GM10248 (cell line): ENCODE data around the gene LUC7L2.

Source experiments
- CTCF ChIA-PET: fragments of 300-600 bp; sonication (Branson Sonifier 250); formaldehyde crosslinking; extraction: SDS; loops from one replicate; lab custom pipeline; 2021; ENCODE audit warnings: antibody characterized with exemption; lab: Yijun Ruan, JAX
- POLR2A ChIA-PET: fragments of 350-650 bp; sonication (Branson Sonifier 250); formaldehyde crosslinking; extraction: SDS; loops from one replicate; lab custom pipeline; 2020; ENCODE audit warnings: antibody characterized with exemption; lab: Yijun Ruan, JAX
- DNase-seq: peaks from one replicate; pipeline ENCODE4 v3.0.0; 2012; ENCODE audit errors: extremely low spot score
- TF ChIP-seq, protein P1 (sequence below): IDR thresholded peaks from 2 replicates; pipeline ENCODE4 v1.5.1; 2012; ENCODE audit warnings: mild to moderate bottlenecking, low read depth; ENCODE audit errors: extremely low read depth, missing control alignments, control extremely low read depth

LUC7L2 gene

DNA sequence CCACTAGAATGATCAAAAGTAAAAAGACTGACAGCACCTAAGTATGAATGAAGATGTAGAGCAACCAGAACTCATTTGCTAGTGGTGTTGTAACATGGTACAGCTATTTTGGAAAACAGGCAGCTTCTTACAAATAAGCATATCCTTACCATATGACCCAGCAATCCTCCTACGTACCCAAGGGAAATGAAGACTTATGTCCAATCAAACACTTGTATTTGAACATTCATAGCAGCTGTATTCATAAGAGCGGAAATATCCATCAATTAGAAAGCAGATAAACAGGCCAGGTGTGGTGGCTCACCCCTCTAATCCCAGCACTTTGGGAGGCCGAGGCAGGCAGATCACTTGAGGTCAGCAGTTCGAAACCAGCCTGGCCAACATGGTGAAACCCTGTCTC is 70.7 kb downstream of the LUC7L2 start:
- no peak for DNase-seq
- CTCF ChIA-PET: interaction anchor here (1.5 kb wide), 2 partner anchors 12 to 571 kb away, joined by 3 to 4 read pairs; no protein-coding TSS in a partner anchor
- POLR2A ChIA-PET: no interaction called here
- TF ChIP-seq, protein P1, sequence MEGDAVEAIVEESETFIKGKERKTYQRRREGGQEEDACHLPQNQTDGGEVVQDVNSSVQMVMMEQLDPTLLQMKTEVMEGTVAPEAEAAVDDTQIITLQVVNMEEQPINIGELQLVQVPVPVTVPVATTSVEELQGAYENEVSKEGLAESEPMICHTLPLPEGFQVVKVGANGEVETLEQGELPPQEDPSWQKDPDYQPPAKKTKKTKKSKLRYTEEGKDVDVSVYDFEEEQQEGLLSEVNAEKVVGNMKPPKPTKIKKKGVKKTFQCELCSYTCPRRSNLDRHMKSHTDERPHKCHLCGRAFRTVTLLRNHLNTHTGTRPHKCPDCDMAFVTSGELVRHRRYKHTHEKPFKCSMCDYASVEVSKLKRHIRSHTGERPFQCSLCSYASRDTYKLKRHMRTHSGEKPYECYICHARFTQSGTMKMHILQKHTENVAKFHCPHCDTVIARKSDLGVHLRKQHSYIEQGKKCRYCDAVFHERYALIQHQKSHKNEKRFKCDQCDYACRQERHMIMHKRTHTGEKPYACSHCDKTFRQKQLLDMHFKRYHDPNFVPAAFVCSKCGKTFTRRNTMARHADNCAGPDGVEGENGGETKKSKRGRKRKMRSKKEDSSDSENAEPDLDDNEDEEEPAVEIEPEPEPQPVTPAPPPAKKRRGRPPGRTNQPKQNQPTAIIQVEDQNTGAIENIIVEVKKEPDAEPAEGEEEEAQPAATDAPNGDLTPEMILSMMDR: no peak

DNA sequence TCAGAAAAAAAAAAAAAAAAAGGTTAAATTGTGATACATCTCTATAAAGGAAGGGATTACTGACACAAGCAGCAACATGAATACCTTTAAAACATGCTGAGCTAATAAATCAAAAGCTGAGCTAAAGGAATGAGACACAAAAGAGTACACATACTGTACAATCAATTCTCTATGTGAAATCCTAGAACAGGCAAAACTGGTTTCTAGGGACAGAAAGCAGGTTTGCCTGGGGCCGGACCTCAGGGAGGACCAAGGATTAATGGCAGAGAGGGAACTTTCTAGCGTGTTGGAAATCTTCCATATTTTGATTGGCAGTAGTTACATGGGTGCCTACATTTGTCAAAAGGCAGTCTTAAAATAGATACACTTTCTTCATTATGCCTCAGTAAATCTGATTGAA is 71.3 kb downstream of the LUC7L2 start:
- ChIA-PET CTCF (interaction anchor here (0.8 to 1.5 kb wide), 5 partner anchors 10 to 570 kb away, joined by 3 to 4 read pairs (median 3); no protein-coding TSS in a partner anchor), POLR2A (no interaction called here)
- no peak for DNase-seq
- TF ChIP-seq, protein P1: no peak

DNA sequence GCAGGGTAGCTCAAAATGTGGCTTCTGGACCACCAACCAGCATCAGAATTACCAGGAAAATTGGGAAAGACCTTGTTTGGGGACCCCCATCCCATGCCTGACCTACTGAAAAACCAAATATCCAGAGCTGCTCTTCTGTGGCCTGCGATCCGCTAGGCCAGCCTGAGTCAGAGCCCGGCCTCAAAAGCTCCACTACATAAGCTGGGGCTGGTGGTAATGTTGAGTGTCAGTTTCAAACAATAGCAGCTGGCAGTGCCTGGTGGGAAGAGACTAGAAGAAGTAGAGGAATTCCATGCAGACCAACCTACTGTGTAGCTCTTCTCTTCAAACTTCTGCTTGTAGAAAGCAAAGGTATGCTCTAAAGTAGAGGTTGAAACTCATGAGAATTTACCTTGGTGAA is 71.8 kb downstream of the LUC7L2 start:
- DNase-seq: no peak
- ChIA-PET POLR2A (no interaction called here), CTCF (interaction anchor here (0.8 to 1.5 kb wide), 5 partner anchors 11 to 570 kb away, joined by 3 to 4 read pairs (median 3); no protein-coding TSS in a partner anchor)
- TF ChIP-seq, protein P1: no peak

DNA sequence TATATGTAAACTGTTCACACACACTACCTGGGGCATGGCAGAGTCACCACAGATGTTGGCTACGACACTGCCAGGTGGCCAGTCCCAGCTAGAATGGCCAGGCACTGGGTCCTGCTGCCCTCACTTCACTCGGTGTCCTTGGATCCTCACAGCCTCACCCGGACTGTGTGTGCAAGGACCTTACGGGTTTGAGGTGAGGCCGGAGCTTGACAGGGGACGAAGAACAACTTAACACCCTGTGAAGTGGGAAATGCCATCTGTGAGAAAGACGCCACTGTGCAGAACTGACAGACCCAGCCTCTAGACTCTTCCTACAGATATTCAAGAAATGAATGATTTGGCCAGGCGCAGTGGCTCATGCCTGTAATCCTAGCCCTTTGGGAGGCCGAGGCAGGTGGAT is 77.1 kb downstream of the LUC7L2 start:
- POLR2A ChIA-PET: no interaction called here
- CTCF ChIA-PET: interaction anchor here (1.1 to 6.2 kb wide), 4 partner anchors 12 to 566 kb away, joined by 4 to 95 read pairs (median 4); no protein-coding TSS in a partner anchor
- no peak for DNase-seq
- TF ChIP-seq, protein P1: no peak

DNA sequence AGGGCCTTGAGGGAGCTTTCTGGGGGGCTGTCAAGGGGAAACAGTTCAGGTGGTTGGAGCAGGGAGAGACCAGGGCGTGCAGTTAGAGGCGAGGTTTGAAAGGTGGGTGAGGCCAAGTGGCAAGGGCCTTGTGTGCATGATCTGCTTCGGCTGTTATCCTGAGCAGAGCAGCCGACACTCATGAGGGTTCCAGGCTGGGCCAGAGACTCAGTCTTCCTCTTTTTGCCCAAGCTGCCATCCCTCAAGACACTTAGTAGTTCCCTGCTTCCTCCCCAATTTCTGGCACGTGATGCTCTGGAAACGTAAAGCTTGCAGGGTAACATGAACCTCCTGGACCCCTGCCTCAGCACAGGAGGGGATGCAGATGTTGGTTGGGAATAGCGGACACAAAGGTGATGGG is 79.7 kb downstream of the LUC7L2 start:
- ChIA-PET POLR2A (no interaction called here), CTCF (interaction anchor here (6.2 kb wide), 1 partner anchor 27 kb away, joined by 95 read pairs; no protein-coding TSS in a partner anchor)
- no peak for DNase-seq
- TF ChIP-seq, protein P1: no peak

DNA sequence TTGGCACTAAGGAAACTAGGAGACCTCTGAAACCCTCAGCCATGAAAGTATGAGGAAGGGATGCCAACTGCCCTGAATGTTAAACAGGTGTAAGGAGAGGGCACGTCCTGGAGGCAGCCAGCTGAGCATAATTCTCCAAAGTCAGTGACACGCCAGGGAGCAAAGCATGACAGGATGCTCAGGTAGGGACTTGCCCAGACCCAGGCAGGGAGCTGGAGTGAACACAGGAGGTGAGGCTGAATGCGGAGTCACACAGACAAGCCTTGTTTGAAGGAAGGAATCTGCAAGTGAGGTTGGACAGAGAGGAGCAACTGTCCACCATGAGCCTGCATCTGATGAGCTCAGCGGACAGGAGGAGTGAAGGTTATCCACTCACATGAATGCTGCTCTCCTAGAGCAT is 82.3 kb downstream of the LUC7L2 start:
- no peak for DNase-seq
- POLR2A ChIA-PET: no interaction called here
- CTCF ChIA-PET: interaction anchor here (3.5 kb wide), 1 partner anchor 7 kb away, joined by 25 read pairs; no protein-coding TSS in a partner anchor
- TF ChIP-seq, protein P1: no peak
